GM23248 (cell line): ENCODE measurements around the gene ZNF165.

Source experiments
- EZH2 ChIP-seq: fragments of 200-600 bp; sonication (generic); IDR thresholded peaks from 2 replicates; pipeline ENCODE4 v1.6.1; 2018; ENCODE audit warnings: antibody characterized with exemption, mild to moderate bottlenecking; ENCODE audit not compliant: insufficient read depth, poor library complexity, severe bottlenecking
- EZH2phosphoT487 ChIP-seq: fragments of 200-600 bp; sonication (generic); IDR thresholded peaks from 2 replicates; pipeline ENCODE4 v1.6.1; 2018; ENCODE audit warnings: antibody characterized with exemption, moderate library complexity, mild to moderate bottlenecking, low read depth; ENCODE audit not compliant: insufficient read depth

- TF ChIP-seq EZH2, result no peak
- no peak for TF ChIP-seq EZH2phosphoT487
Observed at GRCh38 chr6:28080631-28081485, 490 bp downstream of the ZNF165 start.
